Activated CD8-positive, alpha-beta T cell treated with anti-CD3 and anti-CD28 coated beads, Interleukin-2, amount 10 ng/mL, durations not matched to agents 7 days and 5 days (primary cell): ENCODE measurements around the gene ABHD16B. TPM values are rescaled to one million over a fixed set of nuclear protein-coding genes. Genes with fewer than 3 reads are reported as not detected.
"Not testable (repeated sequence)": the region's sequence is repeated elsewhere in the genome, so short reads cannot be mapped to it uniquely, and the experiment has no call there.

Experiments
- ATAC-seq: fragments of 150-1000 bp; cut with Tn5 transposase; one replicate; pipeline ENCODE4 v1.10.0; 2021; ENCODE audit warnings: moderate library complexity
- CTCF ChIA-PET: fragments of 350-600 bp; sonication (Branson Sonifier 250); formaldehyde crosslinking; loops from one replicate; lab custom pipeline; 2021; ENCODE audit warnings: antibody characterized with exemption; lab: Charles Lee
- POLR2A ChIA-PET: fragments of 350-600 bp; sonication (Branson Sonifier 250); formaldehyde crosslinking; loops from one replicate; lab custom pipeline; 2021; ENCODE audit warnings: antibody characterized with exemption; lab: Charles Lee
- DNase-seq: peaks from one replicate; pipeline ENCODE4 v3.0.0-alpha.2; 2020
- H3K27ac Mint-ChIP-seq: one replicate; pipeline ENCODE4 v1.8.0; 2021; ENCODE audit warnings: mild to moderate bottlenecking, mixed read lengths
- H3K27me3 Mint-ChIP-seq: one replicate; pipeline ENCODE4 v1.8.0; 2021; ENCODE audit warnings: low read depth, mixed read lengths
- H3K36me3 Mint-ChIP-seq: one replicate; pipeline ENCODE4 v1.8.0; 2021; ENCODE audit warnings: low read depth, mixed read lengths
- H3K4me1 Mint-ChIP-seq: one replicate; pipeline ENCODE4 v1.8.0; 2021; ENCODE audit warnings: low read depth, mixed read lengths
- H3K4me3 Mint-ChIP-seq: one replicate; pipeline ENCODE4 v1.8.0; 2021; ENCODE audit warnings: mild to moderate bottlenecking, mixed read lengths
- H3K9me3 Mint-ChIP-seq: one replicate; pipeline ENCODE4 v1.8.0; 2022; ENCODE audit warnings: mixed read lengths; ENCODE audit not compliant: insufficient read depth
- total RNA-seq, 2 experiments: library from RNA; stranded (reverse); gene quantifications; one replicate each; pipeline ENCODE4 v1.2.3, GENCODE V29; 2021

The ABHD16B gene
- total RNA-seq, 2 experiments from 2014 or later: not detected

DNA sequence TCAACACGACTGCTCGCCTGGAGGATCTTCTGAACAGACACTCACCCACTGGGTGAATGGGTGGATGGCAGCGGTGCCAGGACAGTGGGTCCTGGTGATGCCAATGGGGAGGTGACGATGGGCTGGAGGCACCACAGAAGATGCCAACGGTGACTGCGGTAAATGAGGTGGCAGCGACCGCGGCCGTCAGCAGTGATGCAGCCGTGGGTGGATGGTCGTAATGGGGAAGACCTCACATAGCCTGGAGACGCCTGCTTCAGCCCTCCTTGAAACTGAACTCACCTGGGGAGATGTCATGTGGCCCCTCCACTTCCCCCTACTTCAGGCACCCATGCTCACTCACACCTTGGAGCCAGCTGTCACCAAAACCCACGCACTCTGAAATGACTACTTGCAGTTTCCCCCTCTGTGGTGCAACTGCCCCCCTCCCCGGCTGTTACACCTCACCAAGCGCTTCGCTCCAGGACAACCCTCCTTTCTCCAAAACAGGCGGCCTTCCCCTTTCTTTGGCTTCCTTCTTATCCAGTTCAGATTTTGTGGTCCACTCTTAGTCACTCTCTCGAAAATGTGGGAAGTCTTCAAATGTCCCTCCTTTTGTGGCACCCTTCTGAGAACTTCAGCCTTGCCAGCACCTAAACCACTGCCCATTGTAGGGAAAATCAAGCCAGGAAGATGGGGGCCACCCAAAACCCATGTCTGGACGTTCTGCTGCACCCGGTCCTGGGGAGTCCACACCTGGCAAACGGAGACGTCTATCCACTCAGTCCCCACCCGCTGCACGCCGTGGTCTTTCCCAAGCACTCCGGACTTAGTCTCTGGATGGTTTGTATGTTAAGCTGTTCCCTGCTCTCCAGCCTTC is 10.4 kb upstream of the ABHD16B start:
- no peak for DNase-seq
- H3K4me3 Mint-ChIP-seq: no peak overlapping the region
- ChIA-PET CTCF (interaction anchor here (0.9 to 1.2 kb wide), 2 partner anchors 13 to 14 kb away, joined by 3 read pairs; partner anchors contain the start of gene TPD52L2), POLR2A (interaction anchor here (1.0 kb wide), 1 partner anchor 15 kb away, joined by 3 read pairs; no protein-coding TSS in a partner anchor)
- no peaks in the 10 kb centered on the region for H3K9me3 Mint-ChIP-seq
- peaks cover 11% of the 10 kb centered on the region for H3K27me3 Mint-ChIP-seq
- H3K4me1 Mint-ChIP-seq: peaks cover 20% of the 10 kb centered on the region
- H3K36me3 Mint-ChIP-seq: no peaks in the 10 kb centered on the region
- no peak for ATAC-seq
- H3K27ac Mint-ChIP-seq: no peak overlapping the region

DNA sequence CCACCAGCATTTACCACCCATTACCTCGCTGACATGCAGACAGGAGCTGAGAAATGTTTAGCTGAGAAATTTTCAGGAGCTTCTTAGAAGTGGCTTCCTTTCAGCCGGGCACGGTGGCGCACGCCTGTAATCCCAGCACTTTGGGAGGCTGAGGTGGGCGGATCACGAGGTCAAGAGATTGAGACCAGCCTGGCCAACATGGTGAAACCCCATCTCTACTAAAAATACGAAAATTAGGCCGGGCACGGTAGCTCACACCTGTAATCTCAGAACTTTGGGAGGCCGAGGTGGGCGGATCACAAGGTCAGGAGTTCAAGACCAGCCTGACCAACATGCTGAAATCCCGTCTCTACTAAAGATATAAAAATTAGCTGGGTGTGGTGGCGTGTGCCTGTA is 9.8 kb upstream of the ABHD16B start:
- not testable (repeated sequence) for H3K36me3 Mint-ChIP-seq, H3K4me3 Mint-ChIP-seq, ATAC-seq, DNase-seq, H3K9me3 Mint-ChIP-seq, H3K27ac Mint-ChIP-seq, H3K27me3 Mint-ChIP-seq
- CTCF ChIA-PET: interaction anchor here (0.9 to 1.2 kb wide), 2 partner anchors 12 to 13 kb away, joined by 3 read pairs; partner anchors contain the start of gene TPD52L2
- POLR2A ChIA-PET: interaction anchor here (1.0 kb wide), 1 partner anchor 14 kb away, joined by 3 read pairs; no protein-coding TSS in a partner anchor
- peaks cover 17% of the 10 kb centered on the region for H3K4me1 Mint-ChIP-seq

DNA sequence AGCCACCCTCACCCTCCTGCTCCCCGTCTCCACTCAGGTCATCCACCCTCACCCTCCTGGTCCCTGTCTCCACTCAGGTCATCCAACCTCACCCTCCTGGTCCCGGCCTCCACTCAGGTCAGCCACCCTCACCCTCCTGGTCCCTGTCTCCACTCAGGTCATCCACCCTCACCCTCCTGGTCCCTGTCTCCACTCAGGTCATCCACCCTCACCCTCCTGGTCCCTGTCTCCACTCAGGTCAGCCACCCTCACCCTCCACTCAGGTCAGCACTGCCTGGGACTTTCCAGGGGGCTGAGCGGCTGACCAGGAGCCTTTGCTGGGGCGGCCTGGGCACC is 7.6 kb upstream of the ABHD16B start:
- H3K27ac Mint-ChIP-seq, H3K4me3 Mint-ChIP-seq, H3K9me3 Mint-ChIP-seq, ATAC-seq, H3K36me3 Mint-ChIP-seq, DNase-seq, H3K27me3 Mint-ChIP-seq: not testable (repeated sequence)
- H3K4me1 Mint-ChIP-seq: peaks cover 25% of the 10 kb centered on the region
- ChIA-PET CTCF (interaction anchor here (1.3 kb wide), 1 partner anchor 117 kb away, joined by 3 read pairs; the partner anchor contains the start of gene LIME1), POLR2A (interaction anchor here (0.6 kb wide), 1 partner anchor 480 kb away, joined by 3 read pairs; no protein-coding TSS in a partner anchor)

DNA sequence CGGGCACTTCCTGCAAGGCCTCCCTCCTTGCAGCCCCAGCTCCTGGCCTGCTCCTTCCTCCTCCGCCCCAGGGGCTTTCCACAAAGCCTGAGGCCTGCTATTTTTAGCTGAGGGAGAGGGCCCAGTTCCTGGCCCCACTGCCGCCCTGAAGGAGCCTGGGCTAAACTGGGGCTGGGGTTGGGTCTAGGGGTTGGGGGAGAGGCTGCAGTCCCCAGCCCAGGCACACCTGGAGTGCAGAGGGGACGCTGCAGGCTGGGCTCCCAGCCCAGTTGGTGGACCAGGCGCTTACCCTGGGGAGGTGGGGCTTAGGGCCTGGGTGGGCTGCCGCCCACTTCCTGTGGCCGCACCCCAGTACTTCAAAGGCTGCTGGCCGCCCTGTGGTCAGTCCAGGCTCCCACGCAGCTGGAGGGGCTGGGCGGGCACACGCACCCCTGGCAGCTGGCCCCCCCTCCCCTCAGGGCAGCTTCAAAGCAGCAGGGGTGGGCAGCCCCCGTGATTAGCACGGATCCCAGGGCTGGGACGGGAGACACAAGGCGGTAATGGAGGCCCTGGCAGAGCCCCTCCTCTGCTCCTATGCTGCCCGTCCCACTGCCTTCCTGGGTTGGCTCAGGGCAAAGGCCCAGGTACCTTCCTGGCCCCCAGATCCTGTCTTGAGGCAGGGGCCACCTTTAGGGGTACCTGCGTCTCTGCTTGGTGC is 7.1 kb upstream of the ABHD16B start:
- Mint-ChIP-seq H3K4me3 (no peak overlapping the region), H3K36me3 (no peaks in the 10 kb centered on the region), H3K27me3 (peaks cover 9% of the 10 kb centered on the region), H3K9me3 (no peaks in the 10 kb centered on the region), H3K4me1 (peaks cover 30% of the 10 kb centered on the region), H3K27ac (no peak overlapping the region)
- ATAC-seq: peak; percentile 25
- CTCF ChIA-PET: interaction anchor here (1.3 kb wide), 1 partner anchor 118 kb away, joined by 3 read pairs; the partner anchor contains the start of gene LIME1
- POLR2A ChIA-PET: no interaction called here
- DNase-seq: no peak

DNA sequence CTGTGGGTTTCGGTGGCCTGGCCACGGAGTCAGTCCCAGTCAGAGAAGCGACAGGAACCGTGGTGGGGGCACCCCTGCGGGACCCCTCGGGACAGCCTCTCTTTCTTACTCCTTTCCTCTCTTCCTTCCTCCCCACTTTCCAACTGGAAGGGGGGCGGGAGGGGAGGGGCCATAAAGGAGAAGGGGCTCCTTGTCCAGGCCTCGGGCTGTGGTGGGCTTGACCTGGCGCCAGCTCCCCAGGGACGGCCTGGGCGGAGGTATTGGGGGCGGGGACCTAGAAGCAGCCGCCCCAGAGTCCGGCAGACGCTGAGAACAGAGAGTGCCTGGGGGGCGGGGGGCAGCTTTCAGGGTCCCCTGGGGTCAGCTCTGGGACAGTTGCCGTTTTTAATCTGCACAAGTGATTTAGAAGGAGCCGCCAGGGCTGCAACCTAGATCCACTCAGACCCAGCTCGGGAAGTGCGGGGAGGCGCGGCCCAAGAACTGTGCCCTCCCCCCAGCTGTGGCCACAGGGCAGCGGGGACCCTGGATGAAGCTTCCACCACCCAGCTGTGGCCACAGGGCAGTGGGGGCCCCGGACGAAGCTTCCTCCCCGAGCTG is 6.4 kb upstream of the ABHD16B start:
- no peaks in the 10 kb centered on the region for H3K36me3 Mint-ChIP-seq
- H3K9me3 Mint-ChIP-seq: no peaks in the 10 kb centered on the region
- ChIA-PET POLR2A (interaction anchor here (1.2 kb wide), 2 partner anchors 9 to 14 kb away, joined by 3 to 6 read pairs; no protein-coding TSS in a partner anchor), CTCF (interaction anchor here (0.7 to 1.3 kb wide), 2 partner anchors 10 to 118 kb away, joined by 3 to 4 read pairs; partner anchors contain the start of genes LIME1 and TPD52L2)
- DNase-seq (no peak), ATAC-seq (no peak)
- H3K27me3 Mint-ChIP-seq: peaks cover 9% of the 10 kb centered on the region
- no peak overlapping the region for H3K27ac Mint-ChIP-seq
- no peak overlapping the region for H3K4me3 Mint-ChIP-seq
- H3K4me1 Mint-ChIP-seq: peaks cover 35% of the 10 kb centered on the region

DNA sequence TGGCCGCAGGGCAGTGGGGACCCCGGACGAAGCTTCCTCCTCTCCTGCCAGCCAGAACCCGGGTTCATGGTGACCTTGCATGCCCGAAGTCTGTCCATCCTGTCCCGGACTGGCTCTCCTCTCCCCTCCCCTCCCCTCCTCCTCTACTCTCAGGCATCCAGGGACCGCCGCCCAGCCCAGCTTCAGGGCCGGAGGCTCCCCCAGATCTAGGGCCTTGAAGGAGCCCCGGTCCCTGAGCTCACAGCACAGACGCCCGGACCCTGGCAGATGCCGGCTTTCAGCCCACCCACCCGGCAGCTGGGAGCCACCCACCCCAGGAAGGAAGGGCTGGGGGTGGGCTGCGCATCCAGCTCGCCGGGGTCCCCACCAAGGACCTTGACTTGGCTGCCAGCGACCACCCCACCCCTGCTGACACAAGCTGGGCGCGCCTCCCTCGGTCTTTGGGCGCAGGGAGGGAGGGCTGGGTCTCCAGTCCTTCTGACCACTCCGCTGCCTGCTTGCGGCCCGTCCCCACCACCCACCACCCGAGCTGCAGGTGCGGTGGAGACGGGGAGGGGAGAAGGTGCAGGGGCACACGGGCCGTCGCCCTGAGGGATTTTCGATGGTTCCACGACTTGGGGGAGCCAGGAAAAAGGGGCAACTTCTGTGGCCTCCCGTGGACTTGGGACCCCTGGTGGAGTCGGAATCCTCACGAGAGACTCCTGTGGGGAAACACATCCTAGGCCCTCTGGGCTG is 5.8 kb upstream of the ABHD16B start:
- ATAC-seq (no peak), DNase-seq (no peak)
- H3K27me3 Mint-ChIP-seq: peaks cover 9% of the 10 kb centered on the region
- peaks cover 34% of the 10 kb centered on the region for H3K4me1 Mint-ChIP-seq
- no peak overlapping the region for H3K4me3 Mint-ChIP-seq
- no peak overlapping the region for H3K27ac Mint-ChIP-seq
- CTCF ChIA-PET: interaction anchor here (0.7 kb wide), 1 partner anchor 9 kb away, joined by 4 read pairs; the partner anchor contains the start of gene TPD52L2
- peaks cover under 1% of the 10 kb centered on the region for H3K36me3 Mint-ChIP-seq
- POLR2A ChIA-PET: interaction anchor here (1.2 kb wide), 2 partner anchors 8 to 15 kb away, joined by 3 to 6 read pairs; no protein-coding TSS in a partner anchor
- no peaks in the 10 kb centered on the region for H3K9me3 Mint-ChIP-seq

DNA sequence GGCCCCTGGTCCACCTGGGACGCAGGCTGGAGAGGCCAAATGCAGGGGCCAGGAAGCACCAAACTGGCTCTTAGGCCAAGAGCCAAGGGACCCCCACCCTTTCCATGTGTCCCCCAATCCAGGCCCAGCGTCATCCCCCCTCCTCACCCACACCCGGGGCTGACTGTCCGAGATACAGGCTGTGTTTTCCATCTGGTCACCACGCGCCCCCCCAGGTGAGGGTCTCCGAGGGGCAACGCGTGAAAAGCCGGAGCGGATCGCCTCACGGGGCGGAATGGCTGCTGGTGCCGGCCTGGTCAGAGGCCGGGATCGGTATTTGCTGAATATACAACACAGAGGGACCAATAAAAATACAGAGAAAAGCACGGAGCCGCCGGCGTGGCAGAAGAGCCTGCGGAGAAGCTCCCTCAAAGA is 5.2 kb upstream of the ABHD16B start:
- Mint-ChIP-seq H3K4me3 (no peak overlapping the region), H3K27ac (no peak overlapping the region), H3K27me3 (peaks cover 3% of the 10 kb centered on the region), H3K36me3 (peaks cover 5% of the 10 kb centered on the region), H3K4me1 (peaks cover 28% of the 10 kb centered on the region), H3K9me3 (no peaks in the 10 kb centered on the region)
- ChIA-PET POLR2A (interaction anchor here (1.2 kb wide), 2 partner anchors 8 to 15 kb away, joined by 3 to 6 read pairs; no protein-coding TSS in a partner anchor), CTCF (no interaction called here)
- ATAC-seq (no peak), DNase-seq (no peak)

DNA sequence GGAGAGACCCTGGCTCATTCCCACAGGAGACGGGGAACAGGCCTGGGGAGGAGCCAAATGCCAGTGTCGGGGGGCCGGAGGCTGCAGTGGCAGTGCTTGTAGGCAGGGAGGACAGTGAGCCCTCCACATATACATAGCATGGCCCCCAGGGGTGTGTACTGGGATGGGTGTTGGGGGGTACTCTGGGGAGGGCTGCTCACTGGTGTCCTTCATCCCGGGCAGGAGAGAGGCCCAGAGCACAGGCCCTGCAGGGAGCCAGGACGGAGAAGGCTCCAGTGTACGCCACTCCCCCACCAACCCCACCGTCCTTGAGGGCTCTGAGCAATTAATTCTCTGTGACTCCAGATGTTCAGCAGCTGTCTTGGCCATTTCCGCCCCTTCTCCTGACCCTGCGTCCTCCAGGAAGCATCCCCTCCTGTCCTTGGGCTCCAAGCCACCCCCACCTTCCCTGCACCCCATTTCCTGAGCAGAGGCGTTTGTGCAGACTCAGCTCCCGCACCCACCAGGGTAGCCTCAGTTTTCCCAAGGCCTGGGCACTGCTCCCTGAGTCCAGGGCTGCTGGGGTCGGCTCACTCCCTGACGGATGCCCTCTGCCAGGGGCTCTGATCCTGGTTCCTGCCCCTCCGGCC is 3.4 kb upstream of the ABHD16B start:
- ChIA-PET CTCF (interaction anchor here (0.7 to 1.4 kb wide), 2 partner anchors 78 to 122 kb away, joined by 3 to 4 read pairs; partner anchors contain the start of gene LIME1), POLR2A (no interaction called here)
- Mint-ChIP-seq H3K4me3 (no peak overlapping the region), H3K4me1 (peaks cover 23% of the 10 kb centered on the region), H3K27ac (no peak overlapping the region), H3K9me3 (no peaks in the 10 kb centered on the region), H3K36me3 (peaks cover 8% of the 10 kb centered on the region), H3K27me3 (no peaks in the 10 kb centered on the region)
- DNase-seq: no peak
- no peak for ATAC-seq

DNA sequence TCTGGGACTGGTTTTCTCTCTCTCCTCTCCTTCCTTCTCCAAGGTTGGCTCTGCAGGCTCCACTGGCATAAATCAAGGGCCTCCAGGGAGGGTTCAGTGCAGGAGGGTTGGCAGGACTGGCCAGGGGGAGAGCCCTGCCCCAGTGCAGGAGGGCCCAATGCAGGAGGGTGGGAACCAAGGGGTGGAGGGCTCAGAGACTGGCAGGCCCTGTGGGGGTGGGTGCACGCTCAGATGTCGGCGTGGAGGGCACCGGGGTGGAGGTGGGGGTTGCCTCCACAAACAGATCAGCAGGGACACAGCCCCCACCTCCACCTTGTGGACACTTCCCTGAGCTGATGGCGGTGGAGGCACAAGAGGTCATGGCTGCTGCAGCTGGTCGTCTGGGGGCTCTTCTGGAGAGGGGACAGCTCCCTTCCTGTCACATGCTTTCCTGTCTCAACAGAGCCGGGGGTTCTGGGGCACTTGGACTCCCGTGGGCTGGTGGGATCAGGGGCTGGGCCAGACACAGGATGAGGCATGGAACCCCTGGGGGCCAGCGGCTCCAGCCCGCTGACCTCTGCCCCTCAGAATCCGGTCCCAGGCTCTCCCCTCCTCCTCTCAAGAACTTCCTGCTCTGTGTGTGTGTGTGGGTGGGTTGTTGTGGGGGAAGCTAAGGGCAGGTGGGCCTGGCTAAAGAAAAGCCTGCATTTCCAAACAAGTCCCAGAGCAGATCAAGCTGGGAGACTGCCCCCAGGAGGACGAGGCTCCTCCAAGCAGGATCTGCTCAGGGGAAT is 2.7 kb upstream of the ABHD16B start:
- DNase-seq: no peak

More for the DNA sequence above, 2.7 kb upstream of the ABHD16B start:
- Mint-ChIP-seq H3K4me1 (peaks cover 30% of the 10 kb centered on the region), H3K27me3 (no peaks in the 10 kb centered on the region), H3K9me3 (no peaks in the 10 kb centered on the region), H3K27ac (peak overlapping the region; percentile 73), H3K36me3 (peaks cover 14% of the 10 kb centered on the region), H3K4me3 (peak overlapping the region; percentile 36)
- peak; percentile 17 for ATAC-seq
- ChIA-PET POLR2A (interaction anchor here (0.5 kb wide), 1 partner anchor 285 kb away, joined by 3 read pairs; the partner anchor contains the start of gene HELZ2), CTCF (interaction anchor here (0.7 to 1.4 kb wide), 2 partner anchors 78 to 122 kb away, joined by 3 to 4 read pairs; partner anchors contain the start of gene LIME1)
